Right ventricle myocardium inferior (tissue), 1 donor: Measurements from ENCODE around the gene RGL3. TPM values are rescaled to one million over a fixed set of nuclear protein-coding genes. Genes with fewer than 3 reads are reported as not detected.
A peak's percentile ranks its signal among the peaks of the same experiment; 100 is the strongest.
"Not testable (repeated sequence)": the region's sequence is repeated elsewhere in the genome, so short reads cannot be mapped to it uniquely, and the experiment has no call there.

Experiments
- ATAC-seq: fragments of 200-7000 bp; cut with Tn5 transposase; one replicate; pipeline ENCODE4 v1.9.1; 2020; ENCODE audit warnings: mild to moderate bottlenecking, moderate library complexity
- DNase-seq: peaks from one replicate; pipeline ENCODE4 v3.0.0; 2021; ENCODE audit errors: missing footprints
- intact Hi-C: fragments of 100-400 bp; cut with DNase I; formaldehyde crosslinking; loops from one replicate; pipeline ENCODE4 v1.11.0; 2022
- total RNA-seq: library from RNA; stranded (reverse); fragmentation: NEBNext Ultra II Directional; extraction: Animal tissue kit (Norgen Biotek cat#: 25700); gene quantifications from one replicate; pipeline ENCODE4 v1.2.1, GENCODE V29; 2021
- donor health status: DM: no; HTN: yes; CAD: no; lungs with severe emphysema.

RGL3 gene
- total RNA-seq, 1 donor from 2014 or later: 10.5 TPM

GRCh38 chr19:11451871-11452619 lies 32.9 kb upstream of the RGL3 start:
- ATAC-seq: no peak
- DNase-seq: no peak
- intact Hi-C loops: no loop called here

- intact Hi-C loops: no loop called here
- ATAC-seq: no peak
- peak; percentile 34 for DNase-seq
These were observed 32.3 kb upstream of the RGL3 start for GRCh38 chr19:11451327-11451870.

- DNase-seq (peak; percentile 23), ATAC-seq (no peak)
- intact Hi-C loops: no loop called here
These were observed 31.6 kb upstream of the RGL3 start for GRCh38 chr19:11450570-11451326.

GRCh38 chr19:11448923-11449554 lies 29.9 kb upstream of the RGL3 start:
- intact Hi-C loops: loop anchor here (5.0 to 10.0 kb wide), 2 partner anchors 72 to 154 kb away; partner anchors contain the start of gene TSPAN16
- no peak for ATAC-seq

GRCh38 chr19:11448410-11448809 lies 29.3 kb upstream of the RGL3 start:
- intact Hi-C loops: loop anchor here (5.0 to 10.0 kb wide), 2 partner anchors 71 to 154 kb away; partner anchors contain the start of gene TSPAN16
- no peak for ATAC-seq
- peak; percentile 27 for DNase-seq

More at GRCh38 chr19:11448923-11449554, 29.9 kb upstream of the RGL3 start:
- DNase-seq: peak; percentile 42

GRCh38 chr19:11447347-11448262 lies 28.5 kb upstream of the RGL3 start:
- intact Hi-C loops: loop anchor here (5.0 to 10.0 kb wide), 2 partner anchors 70 to 153 kb away; partner anchors contain the start of gene TSPAN16
- ATAC-seq (no peak), DNase-seq (peak; percentile 41)

- ATAC-seq (peak; percentile 68), DNase-seq (peak; percentile 86)
- intact Hi-C loops: loop anchor here (5.0 to 10.0 kb wide), 2 partner anchors 69 to 152 kb away; partner anchors contain the start of gene TSPAN16
These were observed 27.7 kb upstream of the RGL3 start for GRCh38 chr19:11446652-11447301.

GRCh38 chr19:11446271-11446651 lies 27.1 kb upstream of the RGL3 start:
- DNase-seq (peak; percentile 18), ATAC-seq (no peak)
- intact Hi-C loops: loop anchor here (5.0 to 10.0 kb wide), 2 partner anchors 69 to 151 kb away; partner anchors contain the start of gene TSPAN16

- DNase-seq: peak; percentile 43
- intact Hi-C loops: loop anchor here (5.0 to 10.0 kb wide), 2 partner anchors 68 to 150 kb away; partner anchors contain the start of gene TSPAN16
- ATAC-seq: no peak
These were observed 26.0 kb upstream of the RGL3 start for GRCh38 chr19:11445141-11445540.

GRCh38 chr19:11444059-11444458 lies 24.9 kb upstream of the RGL3 start:
- ATAC-seq (no peak), DNase-seq (no peak)
- intact Hi-C loops: loop anchor here (10.0 kb wide), 1 partner anchor 149 kb away; the partner anchor contains the start of gene TSPAN16

GRCh38 chr19:11437955-11438354 lies 18.8 kb upstream of the RGL3 start:
- no peak for ATAC-seq
- intact Hi-C loops: no loop called here
- DNase-seq: peak; percentile 20

- peak; percentile 67 for DNase-seq
- no peak for ATAC-seq
- intact Hi-C loops: loop anchor here (2.0 kb wide), 2 partner anchors 61 to 69 kb away; partner anchors contain the start of genes SWSAP1 and ZNF653
These were observed 16.8 kb upstream of the RGL3 start for GRCh38 chr19:11435833-11436313.

- ATAC-seq: peak; percentile 98
- intact Hi-C loops: loop anchor here (2.0 kb wide), 2 partner anchors 60 to 70 kb away; partner anchors contain the start of genes SWSAP1 and ZNF653
These were observed 16.1 kb upstream of the RGL3 start, which contains the start of the genes ODAD3 and PRKCSH for GRCh38 chr19:11435057-11435832. TSS of gene ODAD3 (minus strand) at chr19:11435121. CDS start at chr19:11435016, 105 bp downstream. TSS of gene PRKCSH (plus strand) at chr19:11435635. CDS start at chr19:11436118, 483 bp downstream.

GRCh38 chr19:11434703-11435056 lies 15.6 kb upstream of the RGL3 start:
- intact Hi-C loops: loop anchor here (2.0 kb wide), 2 partner anchors 60 to 70 kb away; partner anchors contain the start of genes SWSAP1 and ZNF653
- ATAC-seq (no peak), DNase-seq (no peak)

More at GRCh38 chr19:11435057-11435832, 16.1 kb upstream of the RGL3 start, which contains the start of the genes ODAD3 and PRKCSH:
- DNase-seq: peak; percentile 99

GRCh38 chr19:11433526-11433925 lies 14.4 kb upstream of the RGL3 start:
- DNase-seq, ATAC-seq, intact Hi-C loops: not testable (repeated sequence)

- DNase-seq (no peak), ATAC-seq (no peak)
- intact Hi-C loops: no loop called here
These were observed 7.5 kb upstream of the RGL3 start for GRCh38 chr19:11426656-11427055.
